Mesendoderm (in vitro differentiated cells): Measurements from ENCODE around the gene ARHGAP15.
"Not testable (repeated sequence)": the region's sequence is repeated elsewhere in the genome, so short reads cannot be mapped to it uniquely, and the experiment has no call there.

ENCODE experiments used
- DNase-seq: peaks from one replicate; pipeline ENCODE4 v3.0.0; 2013
- H2AK5ac ChIP-seq: 2 replicates; pipeline ENCODE4 v1.6.1; 2013; ENCODE audit warnings: low read length, inconsistent platforms
- H2BK120ac ChIP-seq: 2 replicates; pipeline ENCODE4 v1.6.1; 2013; ENCODE audit warnings: low read depth, mild to moderate bottlenecking, low read length, moderate library complexity, mixed read lengths
- H2BK15ac ChIP-seq: replicated peaks from 2 replicates; pipeline ENCODE4 v1.6.1; 2013; ENCODE audit warnings: low read depth, mild to moderate bottlenecking, moderate library complexity
- H2BK5ac ChIP-seq: 2 replicates; pipeline ENCODE4 v1.6.1; 2013; ENCODE audit warnings: low read length, inconsistent platforms
- H3K18ac ChIP-seq: 2 replicates; pipeline ENCODE4 v1.6.1; 2013; ENCODE audit warnings: mild to moderate bottlenecking, low read length, mixed read lengths
- H3K23ac ChIP-seq: one replicate; pipeline ENCODE4 v1.6.1; 2013; ENCODE audit warnings: low read length
- H3K27ac ChIP-seq: 2 replicates; pipeline ENCODE4 v1.5.1; 2013; ENCODE audit warnings: low read depth, mild to moderate bottlenecking, inconsistent platforms, low read length, moderate library complexity
- H3K27me3 ChIP-seq: 2 replicates; pipeline ENCODE4 v1.6.1; 2013; ENCODE audit warnings: low read length, control low read depth, mild to moderate bottlenecking, inconsistent platforms; ENCODE audit not compliant: insufficient read depth, poor library complexity
- H3K36me3 ChIP-seq: 2 replicates; pipeline ENCODE4 v1.6.1; 2013; ENCODE audit warnings: low read length, inconsistent platforms; ENCODE audit not compliant: control insufficient read depth, insufficient read depth
- H3K4ac ChIP-seq: one replicate; pipeline ENCODE4 v1.6.1; 2013; ENCODE audit warnings: low read depth, mild to moderate bottlenecking, low read length, moderate library complexity
- H3K4me1 ChIP-seq: 2 replicates; pipeline ENCODE4 v1.6.1; 2013; ENCODE audit warnings: low read depth, low read length, inconsistent platforms; ENCODE audit not compliant: control insufficient read depth
- H3K4me2 ChIP-seq: 2 replicates; pipeline ENCODE4 v1.6.1; 2013; ENCODE audit warnings: low read length
- H3K4me3 ChIP-seq: 2 replicates; pipeline ENCODE4 v1.5.1; 2013; ENCODE audit warnings: mild to moderate bottlenecking, low read length
- H3K56ac ChIP-seq: one replicate; pipeline ENCODE4 v1.6.1; 2013; ENCODE audit warnings: low read length
- H3K79me1 ChIP-seq: 2 replicates; pipeline ENCODE4 v1.6.1; 2013; ENCODE audit warnings: low read length, inconsistent platforms
- H3K79me2 ChIP-seq: 2 replicates; pipeline ENCODE4 v1.6.1; 2013; ENCODE audit warnings: mild to moderate bottlenecking, low read length; ENCODE audit not compliant: control insufficient read depth, insufficient read depth
- H3K9ac ChIP-seq: 2 replicates; pipeline ENCODE4 v1.6.1; 2013; ENCODE audit warnings: low read length, inconsistent platforms
- H4K5ac ChIP-seq: one replicate; pipeline ENCODE4 v1.6.1; 2013; ENCODE audit warnings: low read length
- H4K8ac ChIP-seq: one replicate; pipeline ENCODE4 v1.6.1; 2013; ENCODE audit warnings: low read depth, mild to moderate bottlenecking, control low read depth, low read length, moderate library complexity
- WGBS: extraction: QIAGEN DNeasy Blood & Tissue Kit; methylation state at CpG from one replicate; pipeline ENCODE4 v1.1.7; 2013; ENCODE audit warnings: low lambda C conversion rate, missing lambda C conversion rate; ENCODE audit not compliant: insufficient coverage; ENCODE audit errors: extremely low coverage; 5-methylcytosine and 5-hydroxymethylcytosine counted together

ARHGAP15 gene

GRCh38 chr2:143541899-143542298 is 412.7 kb downstream of the ARHGAP15 start:
- DNase-seq, H3K79me1 ChIP-seq, H3K56ac ChIP-seq, H3K4ac ChIP-seq, H3K4me3 ChIP-seq, H4K5ac ChIP-seq, H3K9ac ChIP-seq, H2AK5ac ChIP-seq, H3K27ac ChIP-seq, H3K23ac ChIP-seq, H3K4me2 ChIP-seq, H2BK120ac ChIP-seq, H3K27me3 ChIP-seq, H2BK15ac ChIP-seq, H2BK5ac ChIP-seq, H3K36me3 ChIP-seq, H4K8ac ChIP-seq, H3K18ac ChIP-seq, H3K4me1 ChIP-seq, H3K79me2 ChIP-seq: not testable (repeated sequence)
- no CpG with 5 or more reads among the region's 11 CpGs for WGBS

GRCh38 chr2:143545059-143545948 is 416.1 kb downstream of the ARHGAP15 start:
- H3K27ac ChIP-seq: no peak overlapping the region
- no CpG with 5 or more reads among the region's 7 CpGs for WGBS
- no peaks in the 10 kb centered on the region for H3K27me3 ChIP-seq

GRCh38 chr2:143545949-143546255 is 416.7 kb downstream of the ARHGAP15 start:
- H4K5ac ChIP-seq: no peak overlapping the region
- no peak overlapping the region for H3K4me2 ChIP-seq
- H3K27me3 ChIP-seq: no peaks in the 10 kb centered on the region
- H3K18ac ChIP-seq: no peak overlapping the region
- no peaks in the 10 kb centered on the region for H3K79me1 ChIP-seq
- H2BK15ac ChIP-seq: no peak overlapping the region
- no peaks in the 10 kb centered on the region for H3K36me3 ChIP-seq
- no peak overlapping the region for H2AK5ac ChIP-seq
- no peak overlapping the region for H3K56ac ChIP-seq
- no peak for DNase-seq
- H3K79me2 ChIP-seq: no peaks in the 10 kb centered on the region
- WGBS: 100% methylated on average over 1 of the region's 4 CpGs
- no peak overlapping the region for H3K27ac ChIP-seq
- no peak overlapping the region for H4K8ac ChIP-seq
- H2BK5ac ChIP-seq: no peak overlapping the region
- H3K4me3 ChIP-seq: no peak overlapping the region
- no peak overlapping the region for H3K4ac ChIP-seq
- no peaks in the 10 kb centered on the region for H3K4me1 ChIP-seq
- H3K9ac ChIP-seq: no peak overlapping the region
- no peak overlapping the region for H2BK120ac ChIP-seq
- H3K23ac ChIP-seq: no peak overlapping the region

More at GRCh38 chr2:143545059-143545948, 416.1 kb downstream of the ARHGAP15 start:
- Histone ChIP-seq H3K9ac (no peak overlapping the region), H3K79me1 (no peaks in the 10 kb centered on the region), H3K36me3 (no peaks in the 10 kb centered on the region), H4K8ac (no peak overlapping the region), H3K23ac (no peak overlapping the region), H3K4me2 (no peak overlapping the region), H2AK5ac (no peak overlapping the region), H3K4ac (no peak overlapping the region), H3K4me1 (no peaks in the 10 kb centered on the region), H4K5ac (no peak overlapping the region), H3K56ac (no peak overlapping the region), H2BK15ac (no peak overlapping the region), H3K18ac (no peak overlapping the region), H3K79me2 (no peaks in the 10 kb centered on the region), H2BK5ac (no peak overlapping the region), H3K4me3 (no peak overlapping the region), H2BK120ac (no peak overlapping the region)
- no peak for DNase-seq

GRCh38 chr2:143548032-143548431 is 418.8 kb downstream of the ARHGAP15 start:
- Histone ChIP-seq H2BK15ac (no peak overlapping the region), H3K9ac (no peak overlapping the region), H2BK5ac (no peak overlapping the region), H3K27me3 (no peaks in the 10 kb centered on the region), H3K79me2 (no peaks in the 10 kb centered on the region), H3K18ac (no peak overlapping the region), H3K4me3 (no peak overlapping the region), H2BK120ac (no peak overlapping the region), H3K79me1 (no peaks in the 10 kb centered on the region), H3K4me2 (no peak overlapping the region), H4K8ac (no peak overlapping the region), H3K23ac (no peak overlapping the region), H2AK5ac (no peak overlapping the region), H3K27ac (no peak overlapping the region), H4K5ac (no peak overlapping the region), H3K4ac (no peak overlapping the region), H3K4me1 (no peaks in the 10 kb centered on the region), H3K56ac (no peak overlapping the region), H3K36me3 (no peaks in the 10 kb centered on the region)
- WGBS: no CpG with 5 or more reads among the region's 2 CpGs
- DNase-seq: no peak

- H3K23ac ChIP-seq: no peak overlapping the region
- DNase-seq: no peak
- no peak overlapping the region for H2BK120ac ChIP-seq
- no peak overlapping the region for H3K4me3 ChIP-seq
- H2BK5ac ChIP-seq: no peak overlapping the region
- no peak overlapping the region for H2AK5ac ChIP-seq
- no peak overlapping the region for H3K9ac ChIP-seq
- no peak overlapping the region for H4K8ac ChIP-seq
- H3K36me3 ChIP-seq: no peaks in the 10 kb centered on the region
- H3K79me2 ChIP-seq: no peaks in the 10 kb centered on the region
- H3K27me3 ChIP-seq: no peaks in the 10 kb centered on the region
- H3K4me1 ChIP-seq: no peaks in the 10 kb centered on the region
- H3K79me1 ChIP-seq: no peaks in the 10 kb centered on the region
- H3K27ac ChIP-seq: no peak overlapping the region
- H2BK15ac ChIP-seq: no peak overlapping the region
- H3K56ac ChIP-seq: no peak overlapping the region
- H4K5ac ChIP-seq: no peak overlapping the region
- H3K4ac ChIP-seq: no peak overlapping the region
- H3K18ac ChIP-seq: no peak overlapping the region
- WGBS: no CpG with 5 or more reads among the region's 2 CpGs
- H3K4me2 ChIP-seq: no peak overlapping the region
Observed at GRCh38 chr2:143550500-143550899, 421.3 kb downstream of the ARHGAP15 start.
